Measurements from ENCODE around the gene RARA. TPM values are rescaled to one million over a fixed set of nuclear protein-coding genes. Genes with fewer than 3 reads are reported as not detected.
"Not testable (repeated sequence)": the region's sequence is repeated elsewhere in the genome, so short reads cannot be mapped to it uniquely, and the experiment has no call there.

Gene RARA
- total and polyA plus RNA-seq, 11 donors: 14.1 to 41.4 (median 19.4) TPM

GRCh38 chr17:40369923-40370322, 60.9 kb downstream of the RARA start:
- H3K4me3 ChIP-seq: no peak overlapping the region
- H3K9me3 ChIP-seq: no peaks in the 10 kb centered on the region
- DNase-seq (no peak), ATAC-seq (no peak)
- TF ChIP-seq POLR2A (IDR thresholded peaks at IDR 0.05): no peak
- TF ChIP-seq, protein P1, sequence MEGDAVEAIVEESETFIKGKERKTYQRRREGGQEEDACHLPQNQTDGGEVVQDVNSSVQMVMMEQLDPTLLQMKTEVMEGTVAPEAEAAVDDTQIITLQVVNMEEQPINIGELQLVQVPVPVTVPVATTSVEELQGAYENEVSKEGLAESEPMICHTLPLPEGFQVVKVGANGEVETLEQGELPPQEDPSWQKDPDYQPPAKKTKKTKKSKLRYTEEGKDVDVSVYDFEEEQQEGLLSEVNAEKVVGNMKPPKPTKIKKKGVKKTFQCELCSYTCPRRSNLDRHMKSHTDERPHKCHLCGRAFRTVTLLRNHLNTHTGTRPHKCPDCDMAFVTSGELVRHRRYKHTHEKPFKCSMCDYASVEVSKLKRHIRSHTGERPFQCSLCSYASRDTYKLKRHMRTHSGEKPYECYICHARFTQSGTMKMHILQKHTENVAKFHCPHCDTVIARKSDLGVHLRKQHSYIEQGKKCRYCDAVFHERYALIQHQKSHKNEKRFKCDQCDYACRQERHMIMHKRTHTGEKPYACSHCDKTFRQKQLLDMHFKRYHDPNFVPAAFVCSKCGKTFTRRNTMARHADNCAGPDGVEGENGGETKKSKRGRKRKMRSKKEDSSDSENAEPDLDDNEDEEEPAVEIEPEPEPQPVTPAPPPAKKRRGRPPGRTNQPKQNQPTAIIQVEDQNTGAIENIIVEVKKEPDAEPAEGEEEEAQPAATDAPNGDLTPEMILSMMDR (IDR thresholded peaks at IDR 0.05): no peak
- intact Hi-C loops (cut with DNase I): no loop called here
- H3K27me3 ChIP-seq: no peaks in the 10 kb centered on the region
- WGBS, 4 donors: 91 to 94% (median 94%) methylated on average over 7 of the region's 7 CpGs
- peaks cover 0 to under 1% (median 0%) of the 10 kb centered on the region in 12 donors for H3K4me1 ChIP-seq
- H3K36me3 ChIP-seq: no peaks in the 10 kb centered on the region
- no peak overlapping the region for H3K27ac ChIP-seq

GRCh38 chr17:40371261-40371929, 62.4 kb downstream of the RARA start:
- H3K9me3 ChIP-seq: no peaks in the 10 kb centered on the region
- no peaks in the 10 kb centered on the region for H3K4me1 ChIP-seq
- peak in 1 of 4 donors; percentile 31 for ATAC-seq
- no peak for DNase-seq
- intact Hi-C loops (cut with DNase I): no loop called here
- H3K27me3 ChIP-seq: no peaks in the 10 kb centered on the region
- no peak overlapping the region for H3K27ac ChIP-seq
- TF ChIP-seq, protein P1 (IDR thresholded peaks at IDR 0.05): no peak
- no peak for TF ChIP-seq POLR2A (IDR thresholded peaks at IDR 0.05)
- H3K36me3 ChIP-seq: no peaks in the 10 kb centered on the region
- H3K4me3 ChIP-seq: no peak overlapping the region
- 82 to 86% (median 83%) methylated on average over 16 of the region's 16 CpGs for WGBS, 4 donors

DNA sequence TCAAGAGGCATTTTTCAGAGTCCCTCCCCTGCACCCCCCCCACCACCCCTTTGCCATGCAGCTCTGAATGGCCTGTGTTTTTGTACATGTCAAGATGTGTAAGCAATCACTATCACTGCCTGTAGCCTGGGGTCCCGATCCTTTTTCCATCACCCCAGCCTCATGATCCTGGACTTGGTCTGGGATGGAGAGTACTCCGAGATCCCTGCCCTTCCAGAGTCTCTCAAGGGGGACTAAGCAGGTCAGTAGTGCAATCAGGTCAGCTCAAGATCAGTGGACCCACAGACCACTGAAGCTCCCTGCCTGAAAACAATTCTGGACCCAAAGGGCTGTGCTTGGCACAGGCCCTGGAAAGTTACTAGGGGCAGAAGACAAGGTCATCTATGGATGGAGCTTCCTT, 63.1 kb downstream of the RARA start:
- Histone ChIP-seq H3K9me3 (no peaks in the 10 kb centered on the region), H3K27ac (peak overlapping the region in 1 of 12 donors; percentile 30), H3K4me3 (no peak overlapping the region), H3K4me1 (no peaks in the 10 kb centered on the region), H3K27me3 (no peaks in the 10 kb centered on the region), H3K36me3 (no peaks in the 10 kb centered on the region)
- 94 to 100% (median 95%) methylated on average over 2 of the region's 2 CpGs for WGBS, 4 donors
- ATAC-seq (no peak), DNase-seq (no peak)
- TF ChIP-seq POLR2A (IDR thresholded peaks at IDR 0.05): no peak
- TF ChIP-seq, protein P1 (IDR thresholded peaks at IDR 0.05): no peak
- intact Hi-C loops (cut with DNase I): no loop called here

DNA sequence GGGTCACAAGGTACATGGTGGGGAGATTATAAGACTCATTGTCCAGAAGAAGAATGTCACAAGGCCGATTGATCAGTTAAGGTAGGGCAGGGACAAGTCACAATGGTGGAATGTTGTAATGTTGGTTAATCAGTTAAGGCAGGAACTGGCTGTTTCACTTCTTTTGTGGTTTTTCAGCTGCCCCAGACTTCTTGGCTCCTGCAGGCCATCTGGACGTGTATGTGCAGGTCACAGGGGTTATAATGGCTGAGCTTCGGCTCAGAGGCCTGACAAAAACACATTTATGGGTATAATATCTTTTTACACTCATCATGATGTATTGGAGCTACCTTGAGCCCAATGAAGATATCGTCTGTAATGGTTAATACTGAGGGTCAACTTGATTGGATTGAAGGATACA, 63.7 kb downstream of the RARA start:
- H3K9me3 ChIP-seq; DNase-seq; ATAC-seq; H3K4me1 ChIP-seq; H3K27ac ChIP-seq; H3K36me3 ChIP-seq; intact Hi-C loops (cut with DNase I); H3K27me3 ChIP-seq; H3K4me3 ChIP-seq: not testable (repeated sequence)
- 60 to 71% (median 70%) methylated on average over 4 of the region's 4 CpGs for WGBS, 4 donors

DNA sequence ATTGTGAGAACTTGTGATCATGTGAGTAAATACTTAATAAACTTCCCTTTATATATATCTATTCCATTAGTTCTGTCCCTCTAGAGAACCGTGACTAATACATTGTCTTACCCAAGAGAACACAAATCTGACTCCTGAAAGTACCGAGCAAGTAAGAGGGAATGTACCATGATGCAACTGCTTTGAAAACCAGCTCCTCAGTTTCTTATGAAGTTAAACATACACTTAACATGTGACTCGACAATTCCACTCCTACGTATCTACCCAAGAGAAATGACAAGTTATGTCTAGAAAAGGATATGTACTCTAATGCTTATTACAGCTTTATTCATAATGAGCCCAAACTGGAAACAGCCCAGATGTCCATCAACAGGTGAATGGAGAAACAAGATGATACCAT, 64.3 kb downstream of the RARA start:
- no peak overlapping the region for H3K27ac ChIP-seq
- DNase-seq: no peak
- H3K4me3 ChIP-seq: no peak overlapping the region
- no peaks in the 10 kb centered on the region for H3K27me3 ChIP-seq
- H3K36me3 ChIP-seq: no peaks in the 10 kb centered on the region
- TF ChIP-seq, protein P1 (IDR thresholded peaks at IDR 0.05): no peak
- no peak for TF ChIP-seq POLR2A (IDR thresholded peaks at IDR 0.05)
- no peaks in the 10 kb centered on the region for H3K9me3 ChIP-seq
- no peaks in the 10 kb centered on the region for H3K4me1 ChIP-seq
- WGBS, 4 donors: 83 to 89% (median 84%) methylated on average over 4 of the region's 4 CpGs
- intact Hi-C loops (cut with DNase I): no loop called here
- ATAC-seq: no peak
